ENCODE results near the gene WLS. TPM values are rescaled to one million over a fixed set of nuclear protein-coding genes. Genes with fewer than 3 reads are reported as not detected.

WLS gene
- total RNA-seq, 2 donors from 2014 or later, result 73.9 to 80.1 TPM

GRCh38 chr1:68078647-68079046, 153.7 kb downstream of the WLS start:
- Histone ChIP-seq H3K9me3 (peaks cover 4% of the 10 kb centered on the region), H3K27ac (no peak overlapping the region), H3K27me3 (replicated peaks; ENCODE audit: insufficient read depth) (no peaks in the 10 kb centered on the region), H3K36me3 (no peaks in the 10 kb centered on the region), H3K4me3 (no peak overlapping the region), H3K4me1 (ENCODE audit: control insufficient read depth in 1 of 2, low read depth in 2 of 2) (no peaks in the 10 kb centered on the region)
- DNase-seq (ENCODE audit: low spot score), result no peak
- ATAC-seq (ENCODE audit: insufficient number of reproducible peaks, low FRiP score, low read depth), result no peak
- TF ChIP-seq CTCF (IDR thresholded peaks at IDR 0.05), result no peak

Other genes starting within 250 kb of the WLS start
- 1 to 10 TPM in 1 of 2 donors, not detected in 1; 4.6 TPM for gene DIRAS3, start 181.9 kb downstream of the WLS start, total RNA-seq
- not detected for gene RPE65, start 217.4 kb upstream of the WLS start, total RNA-seq